Hematopoietic multipotent progenitor cell treated with erythropoietin and hydrocortisone succinate and interleukin-3 and kit ligand, for 15 days (in vitro differentiated cells): ENCODE data around the gene AKAP13.

Experiments
- DNase-seq: peaks from one replicate; pipeline ENCODE4 v3.0.0-alpha.2; 2015; ENCODE audit warnings: low spot score

The AKAP13 gene

GRCh38 chr15:85445361-85445760 lies 65.0 kb downstream of the AKAP13 start:
- DNase-seq: no peak

GRCh38 chr15:85451099-85451700 lies 70.8 kb downstream of the AKAP13 start:
- no peak for DNase-seq

GRCh38 chr15:85452436-85452835 lies 72.0 kb downstream of the AKAP13 start:
- DNase-seq: no peak

GRCh38 chr15:85453144-85453872 lies 72.9 kb downstream of the AKAP13 start:
- DNase-seq: no peak

GRCh38 chr15:85454403-85454802 lies 74.0 kb downstream of the AKAP13 start:
- DNase-seq: no peak

GRCh38 chr15:85455891-85456290 lies 75.5 kb downstream of the AKAP13 start:
- no peak for DNase-seq

GRCh38 chr15:85456798-85457197 lies 76.4 kb downstream of the AKAP13 start:
- DNase-seq: no peak

- DNase-seq: no peak
Observed at GRCh38 chr15:85457392-85457968, 77.1 kb downstream of the AKAP13 start.

- no peak for DNase-seq
Observed at GRCh38 chr15:85458764-85459163, 78.4 kb downstream of the AKAP13 start.

- DNase-seq: no peak
Observed at GRCh38 chr15:85462029-85462428, 81.6 kb downstream of the AKAP13 start.

- DNase-seq: no peak
Observed at GRCh38 chr15:85463276-85463892, 83.0 kb downstream of the AKAP13 start.

- DNase-seq: no peak
Observed at GRCh38 chr15:85463976-85464375, 83.6 kb downstream of the AKAP13 start.

- no peak for DNase-seq
Observed at GRCh38 chr15:85464471-85464870, 84.1 kb downstream of the AKAP13 start.

- DNase-seq: no peak
Observed at GRCh38 chr15:85470563-85471271, 90.3 kb downstream of the AKAP13 start.

GRCh38 chr15:85472349-85472748 lies 91.9 kb downstream of the AKAP13 start:
- no peak for DNase-seq

GRCh38 chr15:85473455-85473854 lies 93.1 kb downstream of the AKAP13 start:
- DNase-seq: no peak

- DNase-seq: no peak
Observed at GRCh38 chr15:85474700-85475316, 94.4 kb downstream of the AKAP13 start.

GRCh38 chr15:85475317-85475701 lies 94.9 kb downstream of the AKAP13 start:
- DNase-seq: no peak

- no peak for DNase-seq
Observed at GRCh38 chr15:85475711-85476110, 95.3 kb downstream of the AKAP13 start.

- DNase-seq: no peak
Observed at GRCh38 chr15:85477061-85477460, 96.7 kb downstream of the AKAP13 start.

- DNase-seq: no peak
Observed at GRCh38 chr15:85477730-85478129, 97.3 kb downstream of the AKAP13 start.

- DNase-seq: no peak
Observed at GRCh38 chr15:85479071-85479647, 98.8 kb downstream of the AKAP13 start.
